WTC11 (cell line): ENCODE data around the gene PPP6R1. TPM values are rescaled to one million over a fixed set of nuclear protein-coding genes. Genes with fewer than 3 reads are reported as not detected.

Source experiments
- ATAC-seq: fragments of 200-7000 bp; cut with Tn5 transposase; 2 replicates; pipeline ENCODE4 v1.10.0; 2021; ENCODE audit warnings: mild to moderate bottlenecking, moderate library complexity
- CTCF ChIA-PET: fragments of 300-600 bp; sonication (Branson Sonifier 250); formaldehyde crosslinking; loops from one replicate; lab custom pipeline; 2021; ENCODE audit warnings: antibody characterized with exemption; lab: Charles Lee
- POLR2A ChIA-PET: fragments of 350-600 bp; sonication (Branson Sonifier 250); formaldehyde crosslinking; loops from one replicate; lab custom pipeline; 2021; ENCODE audit warnings: antibody characterized with exemption; lab: Charles Lee
- DNase-seq: peaks from one replicate; pipeline ENCODE4 v3.0.0; 2021; ENCODE audit warnings: low spot score
- H3K27ac Mint-ChIP-seq: 2 replicates; pipeline ENCODE4 v1.8.0; 2021; ENCODE audit warnings: mixed read lengths
- H3K27me3 Mint-ChIP-seq: 2 replicates; pipeline ENCODE4 v1.8.0; 2021; ENCODE audit warnings: low read depth, mild to moderate bottlenecking, moderate library complexity, mixed read lengths
- H3K36me3 Mint-ChIP-seq: 2 replicates; pipeline ENCODE4 v1.8.0; 2021; ENCODE audit warnings: mixed read lengths
- H3K4me1 Mint-ChIP-seq: 2 replicates; pipeline ENCODE4 v1.8.0; 2022; ENCODE audit warnings: mixed read lengths
- H3K4me3 Mint-ChIP-seq: 2 replicates; pipeline ENCODE4 v1.8.0; 2021; ENCODE audit warnings: mild to moderate bottlenecking, moderate library complexity, mixed read lengths
- H3K9me3 Mint-ChIP-seq: 2 replicates; pipeline ENCODE4 v1.8.0; 2021; ENCODE audit warnings: mixed read lengths
- ATF3 ChIP-seq: sonication (generic); formaldehyde crosslinking; conservative IDR thresholded peaks from 2 replicates; pipeline ENCODE4 v1.8.1; 2022; ENCODE audit warnings: mild to moderate bottlenecking, missing genetic modification reagents
- CREM ChIP-seq: sonication (generic); formaldehyde crosslinking; IDR thresholded peaks from 2 replicates; pipeline ENCODE4 v1.8.1; 2022; ENCODE audit warnings: mild to moderate bottlenecking, missing genetic modification reagents, moderate library complexity
- E2F5 ChIP-seq: sonication (generic); formaldehyde crosslinking; IDR thresholded peaks from 2 replicates; pipeline ENCODE4 v1.8.1; 2022; ENCODE audit warnings: mild to moderate bottlenecking, moderate library complexity, missing genetic modification reagents
- ELF4 ChIP-seq: sonication (generic); formaldehyde crosslinking; IDR thresholded peaks from 2 replicates; pipeline ENCODE4 v1.8.1; 2022; ENCODE audit warnings: low read depth, mild to moderate bottlenecking, moderate library complexity, missing genetic modification reagents
- EMX1 ChIP-seq: fragments of 250-450 bp; sonication (Bioruptor Pico); IDR thresholded peaks from 2 replicates; pipeline ENCODE4 v1.8.0; 2021; ENCODE audit warnings: mild to moderate bottlenecking
- ESRRA ChIP-seq: sonication (generic); formaldehyde crosslinking; IDR thresholded peaks from 2 replicates; pipeline ENCODE4 v1.8.1; 2022; ENCODE audit warnings: mild to moderate bottlenecking, missing genetic modification reagents, borderline replicate concordance
- FOXK1 ChIP-seq: sonication (generic); formaldehyde crosslinking; IDR thresholded peaks from 2 replicates; pipeline ENCODE4 v1.8.0; 2022; ENCODE audit warnings: mild to moderate bottlenecking, moderate library complexity, missing genetic modification reagents
- FOXP1 ChIP-seq: sonication (generic); formaldehyde crosslinking; IDR thresholded peaks from 2 replicates; pipeline ENCODE4 v1.8.0; 2022; ENCODE audit warnings: missing genetic modification reagents, mild to moderate bottlenecking, moderate library complexity, borderline replicate concordance
- HMGA2 ChIP-seq: fragments of 250-450 bp; sonication (Bioruptor Pico); IDR thresholded peaks from 2 replicates; pipeline ENCODE4 v1.4.0; 2021; ENCODE audit warnings: mild to moderate bottlenecking, moderate library complexity
- IRF1 ChIP-seq: sonication (generic); formaldehyde crosslinking; IDR thresholded peaks from 2 replicates; pipeline ENCODE4 v1.8.0; 2023; ENCODE audit warnings: missing genetic modification reagents
- KAT7 ChIP-seq: sonication (generic); formaldehyde crosslinking; IDR thresholded peaks from 2 replicates; pipeline ENCODE4 v1.8.1; 2023; ENCODE audit warnings: missing genetic modification reagents, mild to moderate bottlenecking, borderline replicate concordance
- MXD4 ChIP-seq: fragments of 250-450 bp; sonication (Bioruptor Pico); IDR thresholded peaks from 2 replicates; pipeline ENCODE4 v1.8.0; 2021; ENCODE audit warnings: mild to moderate bottlenecking, moderate library complexity, borderline replicate concordance
- MYBL2 ChIP-seq: sonication (generic); formaldehyde crosslinking; IDR thresholded peaks from 2 replicates; pipeline ENCODE4 v1.8.1; 2023; ENCODE audit warnings: mild to moderate bottlenecking, moderate library complexity, missing genetic modification reagents
- PREB ChIP-seq: sonication (generic); formaldehyde crosslinking; IDR thresholded peaks from 2 replicates; pipeline ENCODE4 v1.8.1; 2022; ENCODE audit warnings: mild to moderate bottlenecking, missing genetic modification reagents, moderate library complexity, borderline replicate concordance
- RORB ChIP-seq: fragments of 250-450 bp; sonication (Bioruptor Pico); IDR thresholded peaks from 2 replicates; pipeline ENCODE4 v1.9.0; 2021; ENCODE audit warnings: mild to moderate bottlenecking
- SMAD4 ChIP-seq: sonication (generic); formaldehyde crosslinking; IDR thresholded peaks from 2 replicates; pipeline ENCODE4 v1.8.0; 2022; ENCODE audit warnings: mild to moderate bottlenecking, missing genetic modification reagents
- TEAD4 ChIP-seq: sonication (generic); formaldehyde crosslinking; IDR thresholded peaks from 2 replicates; pipeline ENCODE4 v1.8.0; 2022; ENCODE audit warnings: mild to moderate bottlenecking, missing genetic modification reagents
- ZBTB21 ChIP-seq: sonication (generic); formaldehyde crosslinking; IDR thresholded peaks from 2 replicates; pipeline ENCODE4 v1.8.1; 2023; ENCODE audit warnings: mild to moderate bottlenecking, missing genetic modification reagents, borderline replicate concordance
- ZNF416 ChIP-seq: fragments of 250-450 bp; sonication (Bioruptor Pico); IDR thresholded peaks from 2 replicates; pipeline ENCODE4 v1.9.0; 2021; ENCODE audit warnings: mild to moderate bottlenecking, inconsistent platforms
- total RNA-seq: library from RNA; stranded (reverse); gene quantifications from 3 replicates; pipeline ENCODE4 v1.2.3, GENCODE V29; 2021
- TF ChIP-seq, protein P1 (sequence below): sonication (generic); formaldehyde crosslinking; IDR thresholded peaks from 2 replicates; pipeline ENCODE4 v1.8.0; 2023; ENCODE audit warnings: missing genetic modification reagents, mild to moderate bottlenecking, borderline replicate concordance
- TF ChIP-seq, protein P2 (sequence below): fragments of 250-450 bp; sonication (Bioruptor Pico); IDR thresholded peaks from 2 replicates; pipeline ENCODE4 v1.8.0; 2021; ENCODE audit warnings: mild to moderate bottlenecking
- TF ChIP-seq, protein P3 (sequence below): sonication (generic); formaldehyde crosslinking; IDR thresholded peaks from 2 replicates; pipeline ENCODE4 v1.8.1; 2023; ENCODE audit warnings: mild to moderate bottlenecking, missing genetic modification reagents, moderate library complexity
- TF ChIP-seq, protein P4 (sequence below): sonication (generic); formaldehyde crosslinking; IDR thresholded peaks from 2 replicates; pipeline ENCODE4 v1.8.1; 2023; ENCODE audit warnings: mild to moderate bottlenecking, missing genetic modification reagents

The PPP6R1 gene
- total RNA-seq, 1 experiment from 2014 or later, result 91.8 TPM

DNA sequence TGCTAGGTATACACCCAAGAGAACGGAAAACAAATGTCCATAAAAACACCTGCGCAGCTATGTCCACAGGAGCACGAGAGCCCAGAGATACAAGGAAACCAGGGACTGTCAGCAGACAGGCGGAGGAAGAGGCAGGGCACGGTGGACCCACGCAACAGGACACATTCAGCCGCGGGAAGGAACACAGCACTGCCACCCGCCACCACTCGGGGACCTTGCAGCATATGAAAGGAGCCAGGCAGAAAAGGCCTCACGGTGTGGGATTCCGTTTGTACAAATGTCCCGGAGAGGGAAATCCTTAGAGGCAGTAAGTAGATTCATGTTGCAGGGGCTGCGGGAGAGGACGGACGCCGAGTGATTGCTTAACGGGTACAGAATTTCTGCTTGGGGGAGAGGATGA is 13.3 kb upstream of the PPP6R1 start:
- ChIA-PET CTCF (interaction anchor here (0.7 to 1.0 kb wide), 2 partner anchors 29 to 68 kb away, joined by 3 to 4 read pairs; no protein-coding TSS in a partner anchor), POLR2A (no interaction called here)
- TF ChIP-seq ELF4 (no peak), KAT7 (CRISPR knock-in tag) (no peak), FOXP1 (CRISPR knock-in tag) (no peak), MYBL2 (CRISPR knock-in tag) (no peak), EMX1 (CRISPR knock-in tag) (no peak), RORB (CRISPR knock-in tag) (no peak), MXD4 (no peak), E2F5 (CRISPR knock-in tag) (no peak), CREM (CRISPR knock-in tag) (no peak), FOXK1 (CRISPR knock-in tag) (no peak), SMAD4 (CRISPR knock-in tag) (no peak), IRF1 (CRISPR knock-in tag) (no peak)
- TF ChIP-seq, protein P1, sequence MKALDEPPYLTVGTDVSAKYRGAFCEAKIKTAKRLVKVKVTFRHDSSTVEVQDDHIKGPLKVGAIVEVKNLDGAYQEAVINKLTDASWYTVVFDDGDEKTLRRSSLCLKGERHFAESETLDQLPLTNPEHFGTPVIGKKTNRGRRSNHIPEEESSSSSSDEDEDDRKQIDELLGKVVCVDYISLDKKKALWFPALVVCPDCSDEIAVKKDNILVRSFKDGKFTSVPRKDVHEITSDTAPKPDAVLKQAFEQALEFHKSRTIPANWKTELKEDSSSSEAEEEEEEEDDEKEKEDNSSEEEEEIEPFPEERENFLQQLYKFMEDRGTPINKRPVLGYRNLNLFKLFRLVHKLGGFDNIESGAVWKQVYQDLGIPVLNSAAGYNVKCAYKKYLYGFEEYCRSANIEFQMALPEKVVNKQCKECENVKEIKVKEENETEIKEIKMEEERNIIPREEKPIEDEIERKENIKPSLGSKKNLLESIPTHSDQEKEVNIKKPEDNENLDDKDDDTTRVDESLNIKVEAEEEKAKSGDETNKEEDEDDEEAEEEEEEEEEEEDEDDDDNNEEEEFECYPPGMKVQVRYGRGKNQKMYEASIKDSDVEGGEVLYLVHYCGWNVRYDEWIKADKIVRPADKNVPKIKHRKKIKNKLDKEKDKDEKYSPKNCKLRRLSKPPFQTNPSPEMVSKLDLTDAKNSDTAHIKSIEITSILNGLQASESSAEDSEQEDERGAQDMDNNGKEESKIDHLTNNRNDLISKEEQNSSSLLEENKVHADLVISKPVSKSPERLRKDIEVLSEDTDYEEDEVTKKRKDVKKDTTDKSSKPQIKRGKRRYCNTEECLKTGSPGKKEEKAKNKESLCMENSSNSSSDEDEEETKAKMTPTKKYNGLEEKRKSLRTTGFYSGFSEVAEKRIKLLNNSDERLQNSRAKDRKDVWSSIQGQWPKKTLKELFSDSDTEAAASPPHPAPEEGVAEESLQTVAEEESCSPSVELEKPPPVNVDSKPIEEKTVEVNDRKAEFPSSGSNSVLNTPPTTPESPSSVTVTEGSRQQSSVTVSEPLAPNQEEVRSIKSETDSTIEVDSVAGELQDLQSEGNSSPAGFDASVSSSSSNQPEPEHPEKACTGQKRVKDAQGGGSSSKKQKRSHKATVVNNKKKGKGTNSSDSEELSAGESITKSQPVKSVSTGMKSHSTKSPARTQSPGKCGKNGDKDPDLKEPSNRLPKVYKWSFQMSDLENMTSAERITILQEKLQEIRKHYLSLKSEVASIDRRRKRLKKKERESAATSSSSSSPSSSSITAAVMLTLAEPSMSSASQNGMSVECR, result no peak
- TF ChIP-seq, protein P2, sequence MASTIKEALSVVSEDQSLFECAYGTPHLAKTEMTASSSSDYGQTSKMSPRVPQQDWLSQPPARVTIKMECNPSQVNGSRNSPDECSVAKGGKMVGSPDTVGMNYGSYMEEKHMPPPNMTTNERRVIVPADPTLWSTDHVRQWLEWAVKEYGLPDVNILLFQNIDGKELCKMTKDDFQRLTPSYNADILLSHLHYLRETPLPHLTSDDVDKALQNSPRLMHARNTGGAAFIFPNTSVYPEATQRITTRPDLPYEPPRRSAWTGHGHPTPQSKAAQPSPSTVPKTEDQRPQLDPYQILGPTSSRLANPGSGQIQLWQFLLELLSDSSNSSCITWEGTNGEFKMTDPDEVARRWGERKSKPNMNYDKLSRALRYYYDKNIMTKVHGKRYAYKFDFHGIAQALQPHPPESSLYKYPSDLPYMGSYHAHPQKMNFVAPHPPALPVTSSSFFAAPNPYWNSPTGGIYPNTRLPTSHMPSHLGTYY (CRISPR knock-in tag), result no peak
- H3K9me3 Mint-ChIP-seq, result peaks cover 3% of the 10 kb centered on the region; the same call in 1 of the 2 replicates
- ATAC-seq (peak; percentile 52), DNase-seq (no peak)
- peaks cover 10% of the 10 kb centered on the region for H3K36me3 Mint-ChIP-seq
- no peaks in the 10 kb centered on the region for H3K4me1 Mint-ChIP-seq
- H3K4me3 Mint-ChIP-seq, result no peak overlapping the region
- H3K27ac Mint-ChIP-seq, result peak overlapping the region; percentile 86
- no peaks in the 10 kb centered on the region for H3K27me3 Mint-ChIP-seq

GRCh38 chr19:55270172-55270942 is 11.5 kb upstream of the PPP6R1 start:
- ChIA-PET POLR2A (interaction anchor here (0.6 to 1.0 kb wide), 2 partner anchors 9 to 56 kb away, joined by 3 to 5 read pairs; partner anchors contain the start of gene HSPBP1), CTCF (interaction anchor here (1.1 kb wide), 1 partner anchor 11 kb away, joined by 4 read pairs; no protein-coding TSS in a partner anchor)
- H3K27ac Mint-ChIP-seq, result peak overlapping the region; percentile 6; the same call in 1 of the 2 replicates
- H3K4me1 Mint-ChIP-seq, result no peaks in the 10 kb centered on the region
- ATAC-seq (no peak), DNase-seq (no peak)
- peaks cover 18% of the 10 kb centered on the region for H3K36me3 Mint-ChIP-seq
- H3K27me3 Mint-ChIP-seq, result no peaks in the 10 kb centered on the region
- H3K4me3 Mint-ChIP-seq, result no peak overlapping the region
- H3K9me3 Mint-ChIP-seq, result peaks cover 12% of the 10 kb centered on the region
- TF ChIP-seq KAT7 (CRISPR knock-in tag), result no peak
- no peak for TF ChIP-seq ZNF416 (CRISPR knock-in tag)
- TF ChIP-seq ZBTB21, result no peak
- no peak for TF ChIP-seq ESRRA (CRISPR knock-in tag)
- TF ChIP-seq, protein P3, sequence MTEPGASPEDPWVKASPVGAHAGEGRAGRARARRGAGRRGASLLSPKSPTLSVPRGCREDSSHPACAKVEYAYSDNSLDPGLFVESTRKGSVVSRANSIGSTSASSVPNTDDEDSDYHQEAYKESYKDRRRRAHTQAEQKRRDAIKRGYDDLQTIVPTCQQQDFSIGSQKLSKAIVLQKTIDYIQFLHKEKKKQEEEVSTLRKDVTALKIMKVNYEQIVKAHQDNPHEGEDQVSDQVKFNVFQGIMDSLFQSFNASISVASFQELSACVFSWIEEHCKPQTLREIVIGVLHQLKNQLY (CRISPR knock-in tag), result no peak
- TF ChIP-seq PREB, result no peak
- TF ChIP-seq HMGA2 (CRISPR knock-in tag), result no peak
- no peak for TF ChIP-seq CREM (CRISPR knock-in tag)
- TF ChIP-seq ATF3 (CRISPR knock-in tag), result no peak
- TF ChIP-seq TEAD4 (CRISPR knock-in tag), result no peak
- TF ChIP-seq, protein P4, sequence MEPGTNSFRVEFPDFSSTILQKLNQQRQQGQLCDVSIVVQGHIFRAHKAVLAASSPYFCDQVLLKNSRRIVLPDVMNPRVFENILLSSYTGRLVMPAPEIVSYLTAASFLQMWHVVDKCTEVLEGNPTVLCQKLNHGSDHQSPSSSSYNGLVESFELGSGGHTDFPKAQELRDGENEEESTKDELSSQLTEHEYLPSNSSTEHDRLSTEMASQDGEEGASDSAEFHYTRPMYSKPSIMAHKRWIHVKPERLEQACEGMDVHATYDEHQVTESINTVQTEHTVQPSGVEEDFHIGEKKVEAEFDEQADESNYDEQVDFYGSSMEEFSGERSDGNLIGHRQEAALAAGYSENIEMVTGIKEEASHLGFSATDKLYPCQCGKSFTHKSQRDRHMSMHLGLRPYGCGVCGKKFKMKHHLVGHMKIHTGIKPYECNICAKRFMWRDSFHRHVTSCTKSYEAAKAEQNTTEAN (CRISPR knock-in tag), result no peak
